GM23338 (cell line): ENCODE measurements around the gene PRODH2. TPM values are rescaled to one million over a fixed set of nuclear protein-coding genes. Genes with fewer than 3 reads are reported as not detected.

Source experiments
- ATAC-seq: fragments of 200-7000 bp; cut with Tn5 transposase; 3 replicates; pipeline ENCODE4 v1.9.1; 2020
- DNase-seq: peaks from one replicate; pipeline ENCODE4 v3.0.0-alpha.2; 2015; ENCODE audit warnings: low spot score
- H2AFZ ChIP-seq: fragments of 200-600 bp; sonication (generic); 2 replicates; pipeline ENCODE4 v1.8.0; 2016; ENCODE audit warnings: antibody characterized with exemption, mild to moderate bottlenecking, moderate library complexity
- H3F3A ChIP-seq: fragments of 200-600 bp; sonication (generic); replicated peaks from 2 replicates; pipeline ENCODE4 v1.8.0; 2017; ENCODE audit warnings: antibody characterized with exemption, mixed run types, low read depth
- H3K27ac ChIP-seq: fragments of 200-600 bp; sonication (generic); 2 replicates; pipeline ENCODE4 v1.6.1; 2016; ENCODE audit warnings: low read depth
- H3K27me3 ChIP-seq: fragments of 200-600 bp; sonication (generic); 2 replicates; pipeline ENCODE4 v1.8.0; 2016; ENCODE audit warnings: mild to moderate bottlenecking, mixed run types, moderate library complexity; ENCODE audit not compliant: insufficient read depth
- H3K36me3 ChIP-seq: fragments of 200-600 bp; sonication (generic); 2 replicates; pipeline ENCODE4 v1.8.0; 2016; ENCODE audit warnings: mild to moderate bottlenecking; ENCODE audit not compliant: insufficient read depth
- H3K4me1 ChIP-seq: fragments of 200-600 bp; sonication (generic); 2 replicates; pipeline ENCODE4 v1.8.0; 2016; ENCODE audit warnings: mild to moderate bottlenecking, moderate library complexity; ENCODE audit not compliant: insufficient read depth
- H3K4me2 ChIP-seq: fragments of 200-600 bp; sonication (generic); 2 replicates; pipeline ENCODE4 v1.7.1; 2017; ENCODE audit warnings: mixed run types
- H3K4me3 ChIP-seq: fragments of 200-600 bp; sonication (generic); 2 replicates; pipeline ENCODE4 v1.6.1; 2016; ENCODE audit warnings: mixed run types
- H3K79me2 ChIP-seq: fragments of 200-600 bp; sonication (generic); replicated peaks from 2 replicates; pipeline ENCODE4 v1.8.0; 2017; ENCODE audit warnings: mild to moderate bottlenecking; ENCODE audit not compliant: insufficient read depth
- H3K9me2 ChIP-seq: fragments of 200-600 bp; sonication (generic); 2 replicates; pipeline ENCODE4 v1.8.0; 2017; ENCODE audit not compliant: insufficient read depth
- H4K20me1 ChIP-seq: fragments of 200-600 bp; sonication (generic); replicated peaks from 2 replicates; pipeline ENCODE4 v1.8.0; 2017; ENCODE audit warnings: mild to moderate bottlenecking; ENCODE audit not compliant: insufficient read depth
- H3K27ac Mint-ChIP-seq: 2 replicates; pipeline ENCODE4 v1.8.0; 2020; ENCODE audit warnings: inconsistent platforms, mild to moderate bottlenecking, moderate library complexity, mixed read lengths
- H3K27me3 Mint-ChIP-seq: 3 replicates; pipeline ENCODE4 v1.8.0; 2022; ENCODE audit warnings: low read depth, mild to moderate bottlenecking, moderate library complexity, mixed read lengths, inconsistent platforms; ENCODE audit not compliant: insufficient read depth, poor library complexity
- H3K36me3 Mint-ChIP-seq: 3 replicates; pipeline ENCODE4 v1.8.0; 2021; ENCODE audit warnings: low read depth, mild to moderate bottlenecking, inconsistent platforms, moderate library complexity, mixed read lengths
- H3K4me1 Mint-ChIP-seq: 3 replicates; pipeline ENCODE4 v1.8.0; 2020; ENCODE audit warnings: mild to moderate bottlenecking, inconsistent platforms, mixed read lengths
- H3K4me3 Mint-ChIP-seq: 3 replicates; pipeline ENCODE4 v1.8.0; 2021; ENCODE audit warnings: moderate library complexity, mild to moderate bottlenecking, inconsistent platforms, mixed read lengths
- H3K9me3 Mint-ChIP-seq: 3 replicates; pipeline ENCODE4 v1.8.0; 2020; ENCODE audit warnings: moderate library complexity, mild to moderate bottlenecking, inconsistent platforms, mixed read lengths
- CTCF ChIP-seq, 2 experiments: fragments of 200-600 bp in 1 of 2; sonication (generic) in 1 of 2; conservative IDR thresholded peaks; 2 replicates each; pipeline versions ENCODE4 v1.5.1 to v1.6.1; 2016 to 2017; ENCODE audit warnings: antibody characterized with exemption in 2 of 2, low read depth in 2 of 2, mild to moderate bottlenecking in 2 of 2, moderate library complexity in 1 of 2
- EZH2phosphoT487 ChIP-seq: fragments of 200-600 bp; sonication (generic); IDR thresholded peaks from one replicate; pipeline ENCODE4 v1.8.1; 2018; ENCODE audit warnings: antibody characterized with exemption; ENCODE audit not compliant: unreplicated experiment
- POLR2AphosphoS5 ChIP-seq: IDR thresholded peaks from 2 replicates; pipeline ENCODE4 v1.6.1; 2016; ENCODE audit warnings: antibody characterized with exemption, low read depth
- STAT1 ChIP-seq: IDR thresholded peaks from one replicate; pipeline ENCODE4 v1.6.1; 2016; ENCODE audit warnings: antibody characterized with exemption; ENCODE audit not compliant: unreplicated experiment
- ZNF114 ChIP-seq: fragments of 250-450 bp; sonication (Bioruptor Pico); IDR thresholded peaks from 2 replicates; pipeline ENCODE4 v1.5.0; 2020; ENCODE audit warnings: mild to moderate bottlenecking, moderate library complexity
- ZNF331 ChIP-seq: fragments of 250-450 bp; sonication (Bioruptor Pico); IDR thresholded peaks from 2 replicates; pipeline ENCODE4 v1.5.0; 2020; ENCODE audit warnings: low read depth, mild to moderate bottlenecking, moderate library complexity
- polyA plus RNA-seq: library from polyadenylated mRNA; unstranded; fragments of >200 nt; fragmentation: Nextera tagmentation; extraction: Ambion mirVana; gene quantifications from 2 replicates; pipeline ENCODE4 v1.2.1, GENCODE V29; 2016
- total RNA-seq: library from RNA; depleted of rRNA; stranded (reverse); fragments of >200 nt; shearing (Covaris generic); gene quantifications from 2 replicates; pipeline ENCODE4 v1.2.3, GENCODE V29; 2014
- TF ChIP-seq, protein P1 (sequence below): fragments of 250-450 bp; sonication (Bioruptor Pico); IDR thresholded peaks from 2 replicates; pipeline ENCODE4 v1.5.0; 2020; ENCODE audit warnings: mild to moderate bottlenecking, moderate library complexity
- TF ChIP-seq, protein P2 (sequence below): IDR thresholded peaks from 2 replicates; pipeline ENCODE4 v1.6.1; 2016; ENCODE audit warnings: antibody characterized with exemption

Gene PRODH2
- total and polyA plus RNA-seq, 2 experiments from 2014 or later = not detected

DNA sequence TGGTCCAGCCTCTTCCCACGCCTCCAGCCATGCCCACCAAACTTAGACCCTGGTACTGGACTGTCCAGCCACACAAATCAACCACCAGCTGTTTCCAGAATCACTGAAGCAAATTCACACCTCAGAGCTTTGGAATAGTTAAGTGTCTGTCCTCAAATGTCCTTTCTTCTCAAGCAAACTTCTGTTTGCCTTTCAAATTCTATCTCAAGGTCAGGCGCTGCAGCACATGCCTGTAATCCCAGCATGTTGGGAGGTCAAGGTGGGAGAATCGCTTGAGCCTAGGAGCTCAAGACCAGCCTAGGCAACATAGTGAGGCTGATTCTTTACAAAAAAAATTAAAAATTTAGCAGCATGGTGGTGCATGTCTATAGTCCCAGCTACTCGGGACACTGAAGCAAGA lies 19.4 kb upstream of the PRODH2 start:
- H3K27me3 Mint-ChIP-seq = peaks cover 10% of the 10 kb centered on the region
- no peak overlapping the region for H3K27ac ChIP-seq
- no peaks in the 10 kb centered on the region for H3K79me2 ChIP-seq
- no peak overlapping the region for H3K4me3 Mint-ChIP-seq
- no peaks in the 10 kb centered on the region for H3K36me3 ChIP-seq
- no peak overlapping the region for H3K27ac Mint-ChIP-seq
- H3K9me3 Mint-ChIP-seq = no peaks in the 10 kb centered on the region
- H3F3A ChIP-seq = 0 out of 2 replicates have a peak, but pooled peaks cover 6% of the 10 kb centered on the region
- H3K4me3 ChIP-seq = no peak overlapping the region
- TF ChIP-seq STAT1 (no peak), ZNF331 (CRISPR knock-in tag) (no peak), ZNF114 (CRISPR knock-in tag) (no peak)
- TF ChIP-seq, protein P1, sequence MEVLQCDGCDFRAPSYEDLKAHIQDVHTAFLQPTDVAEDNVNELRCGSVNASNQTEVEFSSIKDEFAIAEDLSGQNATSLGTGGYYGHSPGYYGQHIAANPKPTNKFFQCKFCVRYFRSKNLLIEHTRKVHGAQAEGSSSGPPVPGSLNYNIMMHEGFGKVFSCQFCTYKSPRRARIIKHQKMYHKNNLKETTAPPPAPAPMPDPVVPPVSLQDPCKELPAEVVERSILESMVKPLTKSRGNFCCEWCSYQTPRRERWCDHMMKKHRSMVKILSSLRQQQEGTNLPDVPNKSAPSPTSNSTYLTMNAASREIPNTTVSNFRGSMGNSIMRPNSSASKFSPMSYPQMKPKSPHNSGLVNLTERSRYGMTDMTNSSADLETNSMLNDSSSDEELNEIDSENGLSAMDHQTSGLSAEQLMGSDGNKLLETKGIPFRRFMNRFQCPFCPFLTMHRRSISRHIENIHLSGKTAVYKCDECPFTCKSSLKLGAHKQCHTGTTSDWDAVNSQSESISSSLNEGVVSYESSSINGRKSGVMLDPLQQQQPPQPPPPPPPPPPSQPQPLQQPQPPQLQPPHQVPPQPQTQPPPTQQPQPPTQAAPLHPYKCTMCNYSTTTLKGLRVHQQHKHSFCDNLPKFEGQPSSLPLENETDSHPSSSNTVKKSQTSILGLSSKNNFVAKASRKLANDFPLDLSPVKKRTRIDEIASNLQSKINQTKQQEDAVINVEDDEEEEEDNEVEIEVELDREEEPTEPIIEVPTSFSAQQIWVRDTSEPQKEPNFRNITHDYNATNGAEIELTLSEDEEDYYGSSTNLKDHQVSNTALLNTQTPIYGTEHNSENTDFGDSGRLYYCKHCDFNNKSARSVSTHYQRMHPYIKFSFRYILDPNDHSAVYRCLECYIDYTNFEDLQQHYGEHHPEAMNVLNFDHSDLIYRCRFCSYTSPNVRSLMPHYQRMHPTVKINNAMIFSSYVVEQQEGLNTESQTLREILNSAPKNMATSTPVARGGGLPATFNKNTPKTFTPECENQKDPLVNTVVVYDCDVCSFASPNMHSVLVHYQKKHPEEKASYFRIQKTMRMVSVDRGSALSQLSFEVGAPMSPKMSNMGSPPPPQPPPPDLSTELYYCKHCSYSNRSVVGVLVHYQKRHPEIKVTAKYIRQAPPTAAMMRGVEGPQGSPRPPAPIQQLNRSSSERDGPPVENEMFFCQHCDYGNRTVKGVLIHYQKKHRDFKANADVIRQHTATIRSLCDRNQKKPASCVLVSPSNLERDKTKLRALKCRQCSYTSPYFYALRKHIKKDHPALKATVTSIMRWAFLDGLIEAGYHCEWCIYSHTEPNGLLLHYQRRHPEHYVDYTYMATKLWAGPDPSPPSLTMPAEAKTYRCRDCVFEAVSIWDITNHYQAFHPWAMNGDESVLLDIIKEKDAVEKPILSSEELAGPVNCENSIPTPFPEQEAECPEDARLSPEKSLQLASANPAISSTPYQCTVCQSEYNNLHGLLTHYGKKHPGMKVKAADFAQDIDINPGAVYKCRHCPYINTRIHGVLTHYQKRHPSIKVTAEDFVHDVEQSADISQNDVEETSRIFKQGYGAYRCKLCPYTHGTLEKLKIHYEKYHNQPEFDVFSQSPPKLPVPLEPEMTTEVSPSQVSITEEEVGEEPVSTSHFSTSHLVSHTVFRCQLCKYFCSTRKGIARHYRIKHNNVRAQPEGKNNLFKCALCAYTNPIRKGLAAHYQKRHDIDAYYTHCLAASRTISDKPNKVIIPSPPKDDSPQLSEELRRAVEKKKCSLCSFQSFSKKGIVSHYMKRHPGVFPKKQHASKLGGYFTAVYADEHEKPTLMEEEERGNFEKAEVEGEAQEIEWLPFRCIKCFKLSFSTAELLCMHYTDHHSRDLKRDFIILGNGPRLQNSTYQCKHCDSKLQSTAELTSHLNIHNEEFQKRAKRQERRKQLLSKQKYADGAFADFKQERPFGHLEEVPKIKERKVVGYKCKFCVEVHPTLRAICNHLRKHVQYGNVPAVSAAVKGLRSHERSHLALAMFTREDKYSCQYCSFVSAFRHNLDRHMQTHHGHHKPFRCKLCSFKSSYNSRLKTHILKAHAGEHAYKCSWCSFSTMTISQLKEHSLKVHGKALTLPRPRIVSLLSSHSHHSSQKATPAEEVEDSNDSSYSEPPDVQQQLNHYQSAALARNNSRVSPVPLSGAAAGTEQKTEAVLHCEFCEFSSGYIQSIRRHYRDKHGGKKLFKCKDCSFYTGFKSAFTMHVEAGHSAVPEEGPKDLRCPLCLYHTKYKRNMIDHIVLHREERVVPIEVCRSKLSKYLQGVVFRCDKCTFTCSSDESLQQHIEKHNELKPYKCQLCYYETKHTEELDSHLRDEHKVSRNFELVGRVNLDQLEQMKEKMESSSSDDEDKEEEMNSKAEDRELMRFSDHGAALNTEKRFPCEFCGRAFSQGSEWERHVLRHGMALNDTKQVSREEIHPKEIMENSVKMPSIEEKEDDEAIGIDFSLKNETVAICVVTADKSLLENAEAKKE (CRISPR knock-in tag) = no peak
- H2AFZ ChIP-seq = no peak overlapping the region
- H3K4me1 Mint-ChIP-seq = peaks cover 4% of the 10 kb centered on the region; the same call in 2 of the 3 replicates
- H3K9me2 ChIP-seq = no peaks in the 10 kb centered on the region
- 0 out of 2 replicates have a peak, but pooled peaks cover under 1% of the 10 kb centered on the region for H3K27me3 ChIP-seq
- ATAC-seq (no peak), DNase-seq (no peak)
- no peak overlapping the region for H3K4me2 ChIP-seq
- no peaks in the 10 kb centered on the region; the same call in 1 of the 2 replicates for H4K20me1 ChIP-seq
- peaks cover 3% of the 10 kb centered on the region; the same call in 1 of the 2 replicates for H3K4me1 ChIP-seq
- H3K36me3 Mint-ChIP-seq = no peaks in the 10 kb centered on the region

- no peak overlapping the region for H3K4me2 ChIP-seq
- no peak overlapping the region for H2AFZ ChIP-seq
- no peaks in the 10 kb centered on the region for H3K9me3 Mint-ChIP-seq
- H3K4me3 ChIP-seq = no peak overlapping the region
- no peaks in the 10 kb centered on the region for H3K79me2 ChIP-seq
- 0 out of 2 replicates have a peak, but pooled peaks cover 6% of the 10 kb centered on the region for H3F3A ChIP-seq
- H3K36me3 Mint-ChIP-seq = no peaks in the 10 kb centered on the region
- no peaks in the 10 kb centered on the region for H3K9me2 ChIP-seq
- peaks cover 4% of the 10 kb centered on the region; the same call in 2 of the 3 replicates for H3K4me1 Mint-ChIP-seq
- no peak overlapping the region for H3K27ac Mint-ChIP-seq
- H3K36me3 ChIP-seq = no peaks in the 10 kb centered on the region
- no peak overlapping the region for H3K27ac ChIP-seq
- H3K27me3 Mint-ChIP-seq = peaks cover 9% of the 10 kb centered on the region
- no peak for DNase-seq
- H3K4me3 Mint-ChIP-seq = no peak overlapping the region
- H4K20me1 ChIP-seq = no peaks in the 10 kb centered on the region; the same call in 1 of the 2 replicates
- H3K27me3 ChIP-seq = no peaks in the 10 kb centered on the region
- ATAC-seq = no peak
- peaks cover 3% of the 10 kb centered on the region; the same call in 1 of the 2 replicates for H3K4me1 ChIP-seq
- TF ChIP-seq CTCF (conservative IDR thresholded peaks at IDR 0.05; ENCODE audit: low read depth in 2 of 2) = no peak
- no peak for TF ChIP-seq POLR2AphosphoS5
- no peak for TF ChIP-seq EZH2phosphoT487
- TF ChIP-seq, protein P2, sequence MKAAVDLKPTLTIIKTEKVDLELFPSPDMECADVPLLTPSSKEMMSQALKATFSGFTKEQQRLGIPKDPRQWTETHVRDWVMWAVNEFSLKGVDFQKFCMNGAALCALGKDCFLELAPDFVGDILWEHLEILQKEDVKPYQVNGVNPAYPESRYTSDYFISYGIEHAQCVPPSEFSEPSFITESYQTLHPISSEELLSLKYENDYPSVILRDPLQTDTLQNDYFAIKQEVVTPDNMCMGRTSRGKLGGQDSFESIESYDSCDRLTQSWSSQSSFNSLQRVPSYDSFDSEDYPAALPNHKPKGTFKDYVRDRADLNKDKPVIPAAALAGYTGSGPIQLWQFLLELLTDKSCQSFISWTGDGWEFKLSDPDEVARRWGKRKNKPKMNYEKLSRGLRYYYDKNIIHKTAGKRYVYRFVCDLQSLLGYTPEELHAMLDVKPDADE = no peak
Observed at GRCh38 chr19:35830986-35831385, 18.3 kb upstream of the PRODH2 start.
